ENCODE data around the gene CCNC. TPM values are rescaled to one million over a fixed set of nuclear protein-coding genes. Genes with fewer than 3 reads are reported as not detected.

Gene CCNC
- total RNA-seq, 1 donor from 2014 or later = 49.3 TPM

DNA sequence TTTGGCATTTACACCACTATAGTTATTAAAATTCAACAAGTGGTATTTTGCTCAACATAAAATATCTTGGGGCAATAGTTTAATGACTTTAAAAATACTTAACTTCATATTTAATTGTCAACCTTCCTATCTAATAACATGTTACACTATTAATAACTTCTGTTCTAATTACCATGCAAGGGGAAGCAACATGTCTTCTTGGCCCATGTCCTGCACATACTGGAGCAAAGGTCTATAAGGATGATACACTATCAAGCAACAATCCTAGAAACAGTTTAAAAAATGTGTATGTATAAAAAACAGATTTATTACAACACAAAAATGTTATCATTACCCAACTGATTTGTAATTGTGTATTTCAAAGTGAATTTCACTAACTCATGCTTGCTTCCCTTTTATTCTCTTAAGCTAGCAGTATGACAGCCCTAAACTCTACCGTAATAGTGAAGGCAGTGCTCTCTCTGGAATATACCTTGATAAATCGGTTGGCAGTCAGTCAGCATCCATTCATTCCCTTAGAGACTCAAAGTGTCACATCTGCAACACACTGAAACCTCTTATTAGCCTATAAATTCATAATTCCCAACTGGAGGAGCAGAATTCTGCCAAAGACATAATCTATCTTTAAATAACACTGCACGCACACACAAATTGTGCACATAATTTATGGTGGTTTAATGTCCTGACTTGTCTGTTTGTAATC is 18.3 kb downstream of the CCNC start:
- Mint-ChIP-seq H3K36me3 (ENCODE audit: unreplicated experiment) (no peaks in the 10 kb centered on the region), H3K9me3 (ENCODE audit: unreplicated experiment) (peaks cover 2% of the 10 kb centered on the region), H3K4me3 (ENCODE audit: unreplicated experiment) (no peak overlapping the region), H3K27me3 (ENCODE audit: unreplicated experiment) (no peaks in the 10 kb centered on the region), H3K27ac (ENCODE audit: unreplicated experiment) (no peak overlapping the region), H3K4me1 (ENCODE audit: low read depth, unreplicated experiment) (no peaks in the 10 kb centered on the region)
- TF ChIP-seq, protein P1, sequence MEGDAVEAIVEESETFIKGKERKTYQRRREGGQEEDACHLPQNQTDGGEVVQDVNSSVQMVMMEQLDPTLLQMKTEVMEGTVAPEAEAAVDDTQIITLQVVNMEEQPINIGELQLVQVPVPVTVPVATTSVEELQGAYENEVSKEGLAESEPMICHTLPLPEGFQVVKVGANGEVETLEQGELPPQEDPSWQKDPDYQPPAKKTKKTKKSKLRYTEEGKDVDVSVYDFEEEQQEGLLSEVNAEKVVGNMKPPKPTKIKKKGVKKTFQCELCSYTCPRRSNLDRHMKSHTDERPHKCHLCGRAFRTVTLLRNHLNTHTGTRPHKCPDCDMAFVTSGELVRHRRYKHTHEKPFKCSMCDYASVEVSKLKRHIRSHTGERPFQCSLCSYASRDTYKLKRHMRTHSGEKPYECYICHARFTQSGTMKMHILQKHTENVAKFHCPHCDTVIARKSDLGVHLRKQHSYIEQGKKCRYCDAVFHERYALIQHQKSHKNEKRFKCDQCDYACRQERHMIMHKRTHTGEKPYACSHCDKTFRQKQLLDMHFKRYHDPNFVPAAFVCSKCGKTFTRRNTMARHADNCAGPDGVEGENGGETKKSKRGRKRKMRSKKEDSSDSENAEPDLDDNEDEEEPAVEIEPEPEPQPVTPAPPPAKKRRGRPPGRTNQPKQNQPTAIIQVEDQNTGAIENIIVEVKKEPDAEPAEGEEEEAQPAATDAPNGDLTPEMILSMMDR (IDR thresholded peaks at IDR 0.05; ENCODE audit: partially characterized antibody, unreplicated experiment) = no peak
- no peak for DNase-seq

DNA sequence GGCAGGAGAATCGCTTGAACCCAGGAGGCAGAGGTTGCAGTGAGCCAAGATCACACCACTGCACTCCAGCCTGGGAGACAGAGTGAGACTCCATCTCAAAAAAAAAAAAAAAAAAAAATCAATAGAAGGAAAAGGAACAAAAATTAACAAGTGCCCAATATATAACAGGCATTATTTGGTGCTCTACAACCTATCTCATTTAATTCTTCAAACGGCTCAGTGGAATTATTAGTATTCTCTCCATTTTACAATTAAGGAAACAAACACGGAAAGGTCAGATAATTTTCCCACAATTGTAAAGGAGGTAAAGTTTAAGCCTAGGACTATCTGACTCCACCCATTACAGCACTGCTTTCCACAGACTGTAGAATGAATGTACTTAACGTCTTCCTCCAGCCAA is 19.8 kb downstream of the CCNC start:
- no peaks in the 10 kb centered on the region for H3K36me3 Mint-ChIP-seq (ENCODE audit: unreplicated experiment)
- TF ChIP-seq, protein P1 (IDR thresholded peaks at IDR 0.05; ENCODE audit: partially characterized antibody, unreplicated experiment) = no peak
- H3K9me3 Mint-ChIP-seq (ENCODE audit: unreplicated experiment) = peaks cover 2% of the 10 kb centered on the region
- H3K27ac Mint-ChIP-seq (ENCODE audit: unreplicated experiment) = no peak overlapping the region
- no peak overlapping the region for H3K4me3 Mint-ChIP-seq (ENCODE audit: unreplicated experiment)
- no peaks in the 10 kb centered on the region for H3K27me3 Mint-ChIP-seq (ENCODE audit: unreplicated experiment)
- no peaks in the 10 kb centered on the region for H3K4me1 Mint-ChIP-seq (ENCODE audit: low read depth, unreplicated experiment)
- DNase-seq = no peak

DNA sequence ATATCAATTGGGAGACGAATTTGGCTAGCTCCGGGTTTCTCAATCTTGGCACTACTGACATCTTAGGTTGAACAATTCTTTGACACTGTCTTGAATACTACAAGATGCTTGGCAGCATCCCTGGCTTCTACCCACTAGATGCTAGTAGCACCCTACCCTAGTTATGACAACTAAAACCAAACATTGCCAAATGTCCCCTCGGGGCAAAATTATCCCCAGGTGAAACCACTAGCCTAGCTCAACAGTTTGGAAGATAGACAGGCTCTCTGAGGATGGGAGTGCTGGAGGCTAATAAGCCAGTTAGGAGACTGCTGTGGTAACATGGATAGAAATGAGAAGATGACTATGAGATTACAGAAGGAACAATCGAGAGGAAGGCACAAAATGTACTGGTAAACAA is 20.9 kb downstream of the CCNC start:
- Mint-ChIP-seq H3K4me1 (ENCODE audit: low read depth, unreplicated experiment) (no peaks in the 10 kb centered on the region), H3K27me3 (ENCODE audit: unreplicated experiment) (no peaks in the 10 kb centered on the region), H3K4me3 (ENCODE audit: unreplicated experiment) (no peak overlapping the region), H3K27ac (ENCODE audit: unreplicated experiment) (no peak overlapping the region), H3K36me3 (ENCODE audit: unreplicated experiment) (no peaks in the 10 kb centered on the region), H3K9me3 (ENCODE audit: unreplicated experiment) (peaks cover 2% of the 10 kb centered on the region)
- no peak for DNase-seq
- TF ChIP-seq, protein P1 (IDR thresholded peaks at IDR 0.05; ENCODE audit: partially characterized antibody, unreplicated experiment) = no peak

DNA sequence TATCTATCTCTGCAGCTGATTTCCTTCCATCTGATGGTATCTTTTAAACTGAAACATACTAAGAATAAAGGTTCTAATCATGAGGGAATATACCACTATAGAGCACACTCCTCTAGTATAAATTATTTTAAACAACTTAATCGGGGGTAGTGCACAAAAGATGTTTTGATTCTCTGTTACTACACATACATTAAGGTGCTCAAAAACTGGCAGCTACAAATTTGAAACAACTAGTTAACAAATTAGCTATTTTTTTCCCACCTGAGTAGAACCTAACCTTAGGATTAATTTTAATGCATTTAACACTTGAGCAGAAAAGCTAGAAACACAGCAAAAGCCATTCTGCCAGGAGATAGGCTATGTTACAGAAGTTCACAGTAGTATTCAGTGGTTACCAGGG is 23.0 kb downstream of the CCNC start:
- H3K27ac Mint-ChIP-seq (ENCODE audit: unreplicated experiment) = no peak overlapping the region
- TF ChIP-seq, protein P1 (IDR thresholded peaks at IDR 0.05; ENCODE audit: partially characterized antibody, unreplicated experiment) = no peak
- H3K9me3 Mint-ChIP-seq (ENCODE audit: unreplicated experiment) = peaks cover 2% of the 10 kb centered on the region
- DNase-seq = no peak
- no peaks in the 10 kb centered on the region for H3K27me3 Mint-ChIP-seq (ENCODE audit: unreplicated experiment)
- H3K4me1 Mint-ChIP-seq (ENCODE audit: low read depth, unreplicated experiment) = no peaks in the 10 kb centered on the region
- no peak overlapping the region for H3K4me3 Mint-ChIP-seq (ENCODE audit: unreplicated experiment)
- H3K36me3 Mint-ChIP-seq (ENCODE audit: unreplicated experiment) = no peaks in the 10 kb centered on the region

DNA sequence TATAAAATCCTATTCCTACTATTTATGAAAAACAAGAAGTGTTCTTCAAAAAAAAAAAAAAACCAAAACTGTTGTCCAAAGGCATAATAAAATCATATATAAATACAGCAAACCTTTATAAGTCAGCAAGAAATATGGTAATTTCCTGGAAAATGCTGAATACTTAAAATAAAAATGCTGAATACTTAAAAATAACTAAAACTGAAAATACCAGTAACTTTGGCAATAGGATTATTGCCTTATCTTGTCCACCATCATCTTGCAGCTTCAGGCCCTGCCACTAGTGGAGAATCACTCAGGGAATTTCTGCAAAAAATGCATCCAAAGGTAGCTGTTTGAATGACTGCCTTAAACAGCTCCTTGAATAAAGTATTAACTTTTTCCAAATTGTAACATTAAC is 24.5 kb downstream of the CCNC start:
- Mint-ChIP-seq H3K27ac (ENCODE audit: unreplicated experiment) (no peak overlapping the region), H3K4me3 (ENCODE audit: unreplicated experiment) (no peak overlapping the region), H3K36me3 (ENCODE audit: unreplicated experiment) (no peaks in the 10 kb centered on the region), H3K4me1 (ENCODE audit: low read depth, unreplicated experiment) (no peaks in the 10 kb centered on the region), H3K27me3 (ENCODE audit: unreplicated experiment) (no peaks in the 10 kb centered on the region), H3K9me3 (ENCODE audit: unreplicated experiment) (no peaks in the 10 kb centered on the region)
- DNase-seq = no peak
- TF ChIP-seq, protein P1 (IDR thresholded peaks at IDR 0.05; ENCODE audit: partially characterized antibody, unreplicated experiment) = no peak

All from glutamatergic neuron (in vitro differentiated cells).